Tibial artery (tissue), 4 donors: ENCODE data around the gene MRPL16.
A peak's percentile ranks its signal among the peaks of the same experiment; 100 is the strongest.

ENCODE experiments used
- DNase-seq, 2 donors: peaks; one replicate each; pipeline ENCODE4 v3.0.0-alpha.2; 2019
- H3K27ac ChIP-seq, 2 donors: fragments of 200-600 bp; sonication (generic) in 1 of 2; 1 replicate in 1 of 2; 2 replicates in 1 of 2; pipeline ENCODE4 v1.5.1; 2018 to 2019; ENCODE audit warnings: mild to moderate bottlenecking in 1 of 2
- H3K27me3 ChIP-seq, 2 donors: fragments of 200-600 bp; sonication (generic) in 1 of 2; one replicate each; pipeline versions ENCODE4 v1.5.1 to v1.6.0; 2016 to 2019
- H3K36me3 ChIP-seq, 3 donors: fragments of 200-600 bp; sonication (generic) in 2 of 3; one replicate each; pipeline ENCODE4 v1.5.1; 2016 to 2019; ENCODE audit warnings: mild to moderate bottlenecking in 2 of 3
- H3K4me1 ChIP-seq, 4 donors: fragments of 200-600 bp; sonication (generic) in 2 of 4; 1 replicate in 3 of 4; 2 replicates in 1 of 4; pipeline ENCODE4 v1.5.1; 2016 to 2019
- H3K4me3 ChIP-seq, 2 donors: fragments of 200-600 bp; sonication (generic) in 1 of 2; 1 replicate in 1 of 2; 2 replicates in 1 of 2; pipeline ENCODE4 v1.5.1; 2018 to 2019; ENCODE audit warnings: mild to moderate bottlenecking in 2 of 2
- H3K9me3 ChIP-seq, 3 donors: fragments of 200-600 bp; sonication (generic) in 1 of 3; one replicate each; pipeline ENCODE4 v1.5.1; 2016 to 2019
- CTCF ChIP-seq, 2 experiments: fragments of 200-600 bp in 1 of 2; fragments of 450-650 bp in 1 of 2; IDR thresholded peaks; one replicate each; pipeline ENCODE4 v1.5.1; 2017 to 2019; ENCODE audit warnings: antibody characterized with exemption in 2 of 2, mild to moderate bottlenecking in 1 of 2, moderate library complexity in 1 of 2
- intact Hi-C: fragments of 100-400 bp; cut with DNase I; formaldehyde crosslinking; loops from one replicate; pipeline ENCODE4 v1.15.0; 2023; ENCODE audit warnings: low total_unique reads

The MRPL16 gene

GRCh38 chr11:59778122-59778521 is 32.5 kb downstream of the MRPL16 start:
- H3K4me1 ChIP-seq = peaks cover 0 to 14% (median 7%) of the 10 kb centered on the region in 4 donors
- H3K27me3 ChIP-seq = no peaks in the 10 kb centered on the region
- DNase-seq = no peak
- TF ChIP-seq CTCF (IDR thresholded peaks at IDR 0.05) = no peak
- H3K9me3 ChIP-seq = no peaks in the 10 kb centered on the region
- H3K36me3 ChIP-seq = peaks cover 21 to 49% (median 24%) of the 10 kb centered on the region in 3 donors
- H3K27ac ChIP-seq = peak overlapping the region; percentile 1 to 21
- no peak overlapping the region for H3K4me3 ChIP-seq
- intact Hi-C loops = no loop called here

GRCh38 chr11:59777104-59777503 is 33.5 kb downstream of the MRPL16 start:
- Histone ChIP-seq H3K27me3 (no peaks in the 10 kb centered on the region), H3K27ac (no peak overlapping the region), H3K4me1 (peaks cover 0 to 14% (median 7%) of the 10 kb centered on the region in 4 donors), H3K36me3 (peaks cover 21 to 49% (median 24%) of the 10 kb centered on the region in 3 donors), H3K9me3 (no peaks in the 10 kb centered on the region), H3K4me3 (no peak overlapping the region)
- intact Hi-C loops = no loop called here
- no peak for TF ChIP-seq CTCF (IDR thresholded peaks at IDR 0.05)
- DNase-seq = no peak

- intact Hi-C loops = no loop called here
- TF ChIP-seq CTCF (IDR thresholded peaks at IDR 0.05) = no peak
- H3K4me3 ChIP-seq = no peak overlapping the region
- no peak for DNase-seq
- H3K9me3 ChIP-seq = no peaks in the 10 kb centered on the region
- peaks cover 0 to 14% (median 7%) of the 10 kb centered on the region in 4 donors for H3K4me1 ChIP-seq
- H3K27me3 ChIP-seq = no peaks in the 10 kb centered on the region
- H3K27ac ChIP-seq = no peak overlapping the region
- H3K36me3 ChIP-seq = peaks cover 21 to 49% (median 24%) of the 10 kb centered on the region in 3 donors
Measured at GRCh38 chr11:59776210-59777066, 34.1 kb downstream of the MRPL16 start.

- no peaks in the 10 kb centered on the region for H3K9me3 ChIP-seq
- DNase-seq = no peak
- H3K4me1 ChIP-seq = peaks cover 0 to 4% (median 3%) of the 10 kb centered on the region in 4 donors
- TF ChIP-seq CTCF (IDR thresholded peaks at IDR 0.05) = no peak
- intact Hi-C loops = no loop called here
- H3K36me3 ChIP-seq = peaks cover 18 to 44% (median 24%) of the 10 kb centered on the region in 3 donors
- H3K4me3 ChIP-seq = no peak overlapping the region
- H3K27ac ChIP-seq = no peak overlapping the region
- H3K27me3 ChIP-seq = no peaks in the 10 kb centered on the region
Measured at GRCh38 chr11:59773083-59773440, 37.5 kb downstream of the MRPL16 start.

- H3K9me3 ChIP-seq = no peaks in the 10 kb centered on the region
- peaks cover 18 to 32% (median 24%) of the 10 kb centered on the region in 3 donors for H3K36me3 ChIP-seq
- no peak overlapping the region for H3K4me3 ChIP-seq
- no peak for TF ChIP-seq CTCF (IDR thresholded peaks at IDR 0.05)
- no peak for DNase-seq
- no peak overlapping the region for H3K27ac ChIP-seq
- intact Hi-C loops = no loop called here
- H3K27me3 ChIP-seq = no peaks in the 10 kb centered on the region
- no peaks in the 10 kb centered on the region for H3K4me1 ChIP-seq
Measured at GRCh38 chr11:59771605-59772004, 39.0 kb downstream of the MRPL16 start.
